Activated CD8-positive, alpha-beta memory T cell treated with anti-CD3 and anti-CD28 coated beads, Interleukin-2, amount 50 U/mL, for 24 hours (primary cell): ENCODE measurements around the gene CACNA1D.

ENCODE experiments used
- DNase-seq: peaks from one replicate; pipeline ENCODE4 v3.0.0-alpha.2; 2020; ENCODE audit errors: extremely low read depth

Gene CACNA1D

DNA sequence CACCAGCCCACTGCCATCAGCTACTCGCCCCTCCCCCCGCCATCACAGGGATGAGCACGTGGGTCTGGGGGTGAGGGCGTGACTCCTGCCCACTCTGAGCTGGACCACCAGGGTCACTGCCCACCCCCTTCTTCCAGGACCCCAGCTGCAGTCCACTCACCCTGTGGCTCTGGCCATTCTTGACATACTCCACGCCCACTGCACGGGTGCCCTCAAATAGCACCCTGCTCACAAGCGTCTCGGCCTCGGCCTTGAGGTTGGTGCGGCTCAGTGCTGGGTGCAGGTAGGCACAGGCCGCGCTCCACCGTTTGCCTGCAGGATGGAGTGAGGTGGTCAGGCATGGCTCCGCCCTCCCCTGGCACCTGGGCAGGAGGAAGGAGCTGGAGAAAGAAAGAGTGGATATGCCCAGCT, 327.9 kb downstream of the CACNA1D start:
- DNase-seq: no peak

- no peak for DNase-seq
These were observed 328.9 kb downstream of the CACNA1D start for GRCh38 chr3:53823026-53823955.

- no peak for DNase-seq
These were observed 329.7 kb downstream of the CACNA1D start for GRCh38 chr3:53823956-53824657.

DNA sequence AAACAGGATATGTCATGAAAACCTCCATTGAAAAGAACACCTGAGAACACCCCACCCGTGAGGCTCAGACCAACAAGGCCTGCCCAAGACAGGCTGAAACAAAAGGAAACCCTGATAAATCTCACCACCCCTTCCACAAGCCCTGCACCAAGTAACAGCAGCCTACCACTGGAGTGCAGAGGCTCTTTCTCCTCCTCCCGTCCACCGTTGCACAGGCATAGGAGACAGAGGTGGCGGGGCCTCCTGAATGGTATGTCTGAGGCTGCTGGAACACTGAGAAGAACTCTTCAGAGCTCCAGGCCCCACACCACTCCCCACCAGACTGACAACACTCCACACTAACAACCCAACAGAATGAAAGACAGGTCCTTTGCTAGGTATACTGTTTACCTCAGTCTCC, 330.4 kb downstream of the CACNA1D start:
- DNase-seq: no peak

GRCh38 chr3:53826048-53826447, 331.6 kb downstream of the CACNA1D start:
- no peak for DNase-seq

- no peak for DNase-seq
These were observed 334.2 kb downstream of the CACNA1D start for GRCh38 chr3:53828581-53828980.

GRCh38 chr3:53829605-53830004, 335.2 kb downstream of the CACNA1D start:
- DNase-seq: no peak

GRCh38 chr3:53830944-53831343, 336.5 kb downstream of the CACNA1D start:
- no peak for DNase-seq

DNA sequence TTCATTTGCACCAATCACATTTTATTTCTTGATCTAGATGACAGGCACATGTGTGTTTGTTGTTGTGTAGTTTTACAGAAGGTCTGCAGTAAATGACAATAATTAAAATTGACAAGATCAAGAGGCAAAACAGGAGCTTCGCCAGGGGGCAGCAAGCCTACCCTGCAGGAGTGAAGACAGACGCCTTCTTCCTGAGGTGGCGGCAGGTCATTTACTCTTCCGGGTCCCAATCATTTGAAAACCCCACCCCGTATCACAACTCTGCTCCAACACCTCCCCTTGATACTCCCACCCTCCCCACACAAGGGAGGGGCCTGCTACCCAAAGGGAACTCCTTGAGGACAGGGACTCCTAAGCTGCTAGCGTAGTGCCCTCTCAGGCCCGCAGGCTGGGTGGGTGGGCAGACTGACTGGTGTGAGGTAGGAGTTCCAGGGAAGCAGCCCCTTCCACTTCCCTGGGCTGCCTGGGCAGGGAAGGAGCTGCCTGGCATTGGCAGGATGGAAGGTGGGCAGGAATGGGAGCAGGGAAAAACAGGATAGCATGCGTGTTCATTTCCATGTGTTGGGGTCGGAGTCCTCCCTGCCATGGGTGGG, 338.7 kb downstream of the CACNA1D start:
- no peak for DNase-seq

DNA sequence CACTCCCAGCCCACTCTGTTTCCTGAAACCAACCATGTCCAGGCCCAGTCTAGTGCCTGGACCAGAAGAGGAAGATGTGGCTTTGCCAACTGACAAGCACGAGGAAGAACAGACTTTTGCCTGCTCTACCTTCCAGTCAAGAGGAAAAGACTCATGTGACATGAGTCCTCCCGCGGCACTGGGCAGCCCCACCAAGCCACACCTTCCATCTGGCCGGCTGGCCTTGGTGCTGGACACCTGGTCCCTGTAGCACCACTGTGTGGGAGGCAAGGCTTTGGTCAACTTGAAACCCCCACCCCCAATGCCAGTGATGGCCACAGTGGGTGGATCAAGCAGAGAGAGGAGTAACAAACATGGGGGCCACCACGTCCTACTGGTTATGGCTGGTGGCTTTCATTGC, 339.3 kb downstream of the CACNA1D start:
- no peak for DNase-seq

DNA sequence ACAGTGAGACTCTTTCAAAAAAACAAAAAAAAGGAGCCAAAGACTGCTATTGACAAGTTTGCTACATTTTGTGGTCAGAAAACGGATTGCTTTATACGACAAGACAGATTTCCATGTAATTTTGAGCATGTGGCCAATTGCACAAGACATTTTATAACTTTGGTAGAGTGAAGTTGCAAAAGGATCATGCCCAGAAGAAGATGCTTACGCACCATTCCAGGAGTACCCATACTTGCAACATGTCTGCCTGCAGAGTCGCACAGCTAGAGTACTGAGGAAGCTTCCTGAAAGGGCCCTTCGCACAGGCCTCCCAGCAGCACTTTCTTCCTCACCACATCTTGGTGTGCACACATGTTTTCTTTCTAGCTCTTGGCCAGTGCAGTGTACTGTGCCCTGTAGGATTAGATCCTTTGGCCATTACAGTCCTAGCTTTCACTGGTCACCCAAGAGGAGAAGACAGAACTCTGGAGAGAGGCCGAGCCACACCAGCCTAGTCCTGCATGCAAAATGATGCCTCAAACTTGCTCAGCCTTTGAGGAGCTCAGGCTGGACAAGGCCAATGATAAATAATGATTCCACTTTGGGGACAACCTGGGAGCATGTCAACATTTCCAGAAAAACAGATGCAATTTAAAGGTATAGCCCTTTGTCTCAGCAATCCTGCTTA, 340.2 kb downstream of the CACNA1D start:
- no peak for DNase-seq

- DNase-seq: no peak
These were observed 340.8 kb downstream of the CACNA1D start for GRCh38 chr3:53835257-53835656.

- no peak for DNase-seq
These were observed 341.9 kb downstream of the CACNA1D start for GRCh38 chr3:53836084-53836872.

DNA sequence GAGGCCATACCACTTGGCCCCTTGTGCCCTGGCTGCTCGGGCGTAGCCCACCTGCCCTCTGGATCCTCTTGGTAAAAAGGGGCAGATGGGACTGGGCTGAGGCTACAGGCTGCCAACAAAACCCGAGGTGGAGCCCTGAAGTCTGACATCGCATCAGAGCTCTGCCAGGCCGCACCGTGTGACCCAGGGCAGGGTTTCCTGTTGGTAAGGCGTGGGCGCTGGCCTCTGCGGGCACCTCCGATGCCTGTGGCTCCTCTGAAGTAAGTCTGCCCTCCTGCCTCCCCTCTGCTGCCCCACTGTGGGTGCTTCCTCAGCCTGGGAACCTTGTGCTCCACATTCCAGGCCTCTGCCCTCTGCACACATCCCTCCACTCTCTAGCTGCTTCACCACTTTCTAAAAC, 342.9 kb downstream of the CACNA1D start:
- no peak for DNase-seq

DNA sequence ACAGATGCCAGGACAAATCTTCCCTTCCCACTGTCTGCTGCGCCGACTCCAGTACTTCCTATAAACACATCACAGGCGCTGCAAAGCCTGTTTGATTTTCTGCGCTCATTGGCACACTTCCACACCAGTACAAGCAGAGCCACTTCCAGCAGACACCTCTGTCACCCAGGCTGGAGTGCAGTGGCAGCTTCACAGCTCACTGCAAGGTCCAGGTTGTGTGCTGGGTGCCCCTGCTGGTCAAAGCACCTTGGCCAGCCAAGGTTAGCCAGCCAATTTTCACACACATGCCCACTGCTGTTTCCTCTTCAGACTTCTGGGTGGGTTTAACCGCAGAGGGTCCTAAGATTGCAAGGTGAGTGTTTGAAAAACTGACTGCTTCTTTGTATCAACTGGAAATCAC, 346.9 kb downstream of the CACNA1D start:
- DNase-seq: no peak

GRCh38 chr3:53842436-53843194, 348.2 kb downstream of the CACNA1D start:
- no peak for DNase-seq

DNA sequence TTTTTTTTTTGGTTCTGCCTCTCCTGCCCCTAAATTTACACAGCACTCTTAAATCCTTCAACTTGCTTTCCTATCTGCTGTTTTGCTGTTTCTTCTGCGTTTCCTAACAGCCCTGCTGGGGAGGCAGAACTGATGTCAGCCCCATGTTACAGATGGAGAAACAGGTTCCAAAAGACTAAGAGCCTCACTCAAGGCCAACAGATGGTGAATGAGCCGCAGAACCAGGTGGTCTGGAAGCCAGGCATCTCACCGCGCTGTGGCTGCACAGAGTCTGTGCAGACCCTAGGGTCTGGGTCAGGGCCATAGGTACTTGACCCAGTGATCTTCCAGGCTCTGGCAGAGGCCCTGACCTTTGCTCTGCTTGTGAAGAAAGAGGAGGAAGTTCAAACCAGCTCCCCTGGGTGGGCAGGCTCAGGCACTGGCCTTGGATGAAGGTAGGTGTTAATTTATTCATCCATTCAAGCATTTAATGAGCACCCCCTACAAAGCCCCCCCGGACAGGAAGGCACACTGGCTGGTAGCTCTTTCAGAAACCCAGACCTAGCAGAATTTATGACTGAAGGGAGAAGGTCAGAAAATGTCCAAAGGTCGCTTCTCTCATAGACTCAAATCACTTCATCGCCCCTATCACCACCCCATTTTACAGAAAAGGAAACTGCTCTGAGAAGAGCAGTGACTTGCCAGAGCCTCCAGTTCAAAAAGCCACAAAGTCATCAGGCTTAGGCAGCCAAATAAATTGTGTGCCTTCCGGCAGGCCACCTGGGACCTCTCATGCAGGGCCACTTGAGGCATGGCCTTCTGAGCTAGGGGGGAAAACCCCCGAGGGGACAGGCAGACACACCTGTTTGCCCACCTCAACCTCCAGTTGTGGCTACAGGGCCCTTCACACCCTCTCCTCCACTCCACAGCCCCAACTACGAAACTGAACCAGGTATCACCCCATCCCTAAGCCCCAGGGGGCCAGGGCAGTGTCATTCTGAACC, 349.1 kb downstream of the CACNA1D start:
- no peak for DNase-seq

DNA sequence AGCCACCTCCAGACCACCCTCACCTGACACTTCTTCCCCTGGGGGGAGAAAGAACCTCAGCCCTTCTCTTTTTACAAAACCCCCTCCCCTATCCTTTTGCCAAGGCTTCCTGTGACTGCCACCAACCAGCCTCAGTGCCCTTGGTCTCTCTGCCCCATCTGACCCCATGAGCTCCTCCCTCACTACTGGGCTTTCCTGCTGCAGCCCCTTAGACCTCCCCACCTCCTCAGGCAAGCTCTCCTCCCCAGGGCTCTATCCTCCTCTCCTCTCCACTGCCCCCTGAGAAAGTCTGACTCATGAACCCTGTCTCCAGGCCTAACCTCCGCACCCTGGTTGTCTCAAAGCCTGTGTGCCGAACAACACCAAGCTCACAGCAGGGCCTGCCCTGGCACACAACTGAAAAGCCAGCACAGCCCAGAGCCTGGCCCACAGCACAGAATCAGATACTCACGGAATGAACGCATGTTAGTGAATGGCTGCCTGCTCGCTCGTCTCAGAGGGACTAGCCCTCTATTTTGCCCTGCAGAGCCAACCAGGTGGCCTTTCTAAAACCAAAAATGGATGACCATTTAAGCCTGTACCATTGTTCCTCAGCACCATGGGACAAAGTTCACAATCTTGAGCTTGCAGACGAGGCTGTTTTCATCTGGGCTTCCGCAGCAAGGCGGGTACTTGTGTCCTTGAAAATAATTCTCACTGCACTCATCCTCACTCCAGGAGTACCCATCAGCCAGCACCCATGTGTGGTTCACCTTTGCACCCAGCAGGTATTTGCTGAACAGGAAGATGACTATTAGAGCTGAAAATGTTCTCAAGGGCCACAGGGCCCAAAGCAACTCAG, 350.1 kb downstream of the CACNA1D start:
- no peak for DNase-seq
